ENCODE results near the gene RAD54L2.

- TF ChIP-seq POLR2A (IDR thresholded peaks at IDR 0.05), result no peak
- TF ChIP-seq CTCF (IDR thresholded peaks at IDR 0.05), result no peak
These were observed 10.8 kb downstream of the RAD54L2 start for GRCh38 chr3:51549311-51549710.

Data from heart left ventricle (tissue), 13 donors.